ENCODE data around the gene CALCOCO1.

DNA sequence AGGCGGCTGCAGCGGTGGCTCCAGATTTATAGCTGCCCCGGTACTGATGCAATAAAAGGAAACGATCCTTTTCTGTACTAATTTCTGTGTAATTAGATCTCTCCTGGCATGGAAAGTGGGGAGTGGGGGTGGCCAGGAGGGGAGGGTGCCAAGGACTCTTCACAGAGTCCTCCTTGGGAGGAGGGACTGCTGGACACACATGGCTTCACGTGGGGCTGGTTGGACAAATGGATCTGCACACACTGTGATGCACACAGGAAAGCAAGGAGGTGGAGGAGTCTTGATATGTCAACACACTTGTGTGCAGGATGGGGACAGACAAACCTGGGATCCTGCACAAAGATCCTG, 27.6 kb downstream of the CALCOCO1 start:
- TF ChIP-seq CTCF (IDR thresholded peaks at IDR 0.05) (no peak), POLR2A (IDR thresholded peaks at IDR 0.05) (no peak)
